Measurements from ENCODE around the gene EIF4E1B. TPM values are rescaled to one million over a fixed set of nuclear protein-coding genes. Genes with fewer than 3 reads are reported as not detected.

Gene EIF4E1B
- polyA plus RNA-seq, 2 of the 4 experiments (the other 2 are of a cell fraction) = not detected

DNA sequence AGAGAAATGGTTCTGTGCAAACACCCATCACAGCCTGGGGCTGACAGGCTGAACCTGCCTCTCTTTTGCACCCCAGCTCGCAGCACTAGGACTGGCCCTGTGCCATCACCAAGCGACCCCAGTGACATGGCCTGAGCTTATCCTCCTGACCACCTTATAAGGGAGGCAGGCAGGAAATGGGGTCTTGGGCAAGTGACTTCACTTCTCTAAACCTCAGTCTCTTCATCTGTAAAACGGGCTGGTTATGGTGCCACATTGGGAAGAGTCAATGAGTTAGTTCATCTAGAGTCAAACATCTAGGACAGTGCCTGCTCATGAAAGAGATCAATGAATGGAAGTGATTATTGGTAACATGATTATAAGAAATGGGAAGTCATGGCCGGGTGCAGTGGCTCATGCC lies 6.3 kb upstream of the EIF4E1B start:
- H3K4me3 ChIP-seq = no peak overlapping the region
- H3K27ac ChIP-seq = no peak overlapping the region
- ChIA-PET CTCF (interaction anchor here (0.8 to 1.4 kb wide), 2 partner anchors 17 to 51 kb away, joined by 3 to 4 read pairs; no protein-coding TSS in a partner anchor), POLR2A (no interaction called here)
- H3K9me3 ChIP-seq = no peaks in the 10 kb centered on the region
- H3K4me2 ChIP-seq = no peak overlapping the region
- WGBS (ENCODE audit: missing lambda C conversion rate) = 32% methylated on average over 4 of the region's 4 CpGs
- TF ChIP-seq RAD21 (conservative IDR thresholded peaks at IDR 0.05 in 1 of 2, IDR thresholded peaks at IDR 0.05 in 1 of 2) (no peak), TFCP2L1 (CRISPR knock-in tag; IDR thresholded peaks at IDR 0.05) (no peak)
- TF ChIP-seq, protein P1, sequence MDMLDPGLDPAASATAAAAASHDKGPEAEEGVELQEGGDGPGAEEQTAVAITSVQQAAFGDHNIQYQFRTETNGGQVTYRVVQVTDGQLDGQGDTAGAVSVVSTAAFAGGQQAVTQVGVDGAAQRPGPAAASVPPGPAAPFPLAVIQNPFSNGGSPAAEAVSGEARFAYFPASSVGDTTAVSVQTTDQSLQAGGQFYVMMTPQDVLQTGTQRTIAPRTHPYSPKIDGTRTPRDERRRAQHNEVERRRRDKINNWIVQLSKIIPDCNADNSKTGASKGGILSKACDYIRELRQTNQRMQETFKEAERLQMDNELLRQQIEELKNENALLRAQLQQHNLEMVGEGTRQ (IDR thresholded peaks at IDR 0.05) = no peak
- DNase-seq (ENCODE audit: low read depth in 1 of 2, low spot score in 1 of 2) (no peak), ATAC-seq (no peak), FAIRE-seq (no peak)
- H3K4me1 ChIP-seq = peaks cover 15% of the 10 kb centered on the region; the same call in 2 of the 3 replicates

DNA sequence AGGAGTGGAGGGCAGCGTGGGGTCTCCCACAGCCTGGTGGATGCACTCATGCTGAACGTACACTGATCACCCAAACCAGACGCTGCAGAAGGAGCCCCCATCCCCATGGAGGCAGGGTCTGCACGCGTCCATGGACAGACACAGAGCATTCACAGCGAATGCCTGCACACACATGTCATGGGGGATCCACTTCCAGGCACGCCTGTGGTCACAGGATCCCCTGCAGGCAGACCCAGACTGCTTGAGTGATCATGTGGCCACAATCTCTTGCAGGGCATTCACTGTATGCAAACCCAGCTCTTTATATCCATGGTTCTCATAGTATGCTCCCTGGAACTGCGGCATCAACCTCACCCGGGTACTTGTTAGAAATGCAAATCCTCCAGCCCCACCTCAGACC lies 5.5 kb upstream of the EIF4E1B start:
- ChIA-PET CTCF (interaction anchor here (0.8 kb wide), 1 partner anchor 22 kb away, joined by 4 read pairs; the partner anchor contains the start of gene TSPAN17), POLR2A (no interaction called here)
- 68% methylated on average over 9 of the region's 9 CpGs for WGBS (ENCODE audit: missing lambda C conversion rate)
- H3K9me3 ChIP-seq = no peaks in the 10 kb centered on the region
- peaks cover 15% of the 10 kb centered on the region; the same call in 2 of the 3 replicates for H3K4me1 ChIP-seq
- TF ChIP-seq HEYL (CRISPR knock-in tag; IDR thresholded peaks at IDR 0.05) = no peak
- TF ChIP-seq, protein P2, sequence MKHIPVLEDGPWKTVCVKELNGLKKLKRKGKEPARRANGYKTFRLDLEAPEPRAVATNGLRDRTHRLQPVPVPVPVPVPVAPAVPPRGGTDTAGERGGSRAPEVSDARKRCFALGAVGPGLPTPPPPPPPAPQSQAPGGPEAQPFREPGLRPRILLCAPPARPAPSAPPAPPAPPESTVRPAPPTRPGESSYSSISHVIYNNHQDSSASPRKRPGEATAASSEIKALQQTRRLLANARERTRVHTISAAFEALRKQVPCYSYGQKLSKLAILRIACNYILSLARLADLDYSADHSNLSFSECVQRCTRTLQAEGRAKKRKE (CRISPR knock-in tag; IDR thresholded peaks at IDR 0.05; ENCODE audit: low read depth) = no peak
- TF ChIP-seq HOXB13 (CRISPR knock-in tag; IDR thresholded peaks at IDR 0.05; ENCODE audit: low read depth) = no peak
- no peak for TF ChIP-seq CHD2 (IDR thresholded peaks at IDR 0.05; ENCODE audit: low read length, partially characterized antibody)
- H3K27ac ChIP-seq = no peak overlapping the region
- ATAC-seq = no peak
- no peak for FAIRE-seq
- H3K4me3 ChIP-seq = no peak overlapping the region
- DNase-seq (ENCODE audit: low read depth in 1 of 2, low spot score in 1 of 2) = no peak
- no peak overlapping the region for H3K4me2 ChIP-seq

DNA sequence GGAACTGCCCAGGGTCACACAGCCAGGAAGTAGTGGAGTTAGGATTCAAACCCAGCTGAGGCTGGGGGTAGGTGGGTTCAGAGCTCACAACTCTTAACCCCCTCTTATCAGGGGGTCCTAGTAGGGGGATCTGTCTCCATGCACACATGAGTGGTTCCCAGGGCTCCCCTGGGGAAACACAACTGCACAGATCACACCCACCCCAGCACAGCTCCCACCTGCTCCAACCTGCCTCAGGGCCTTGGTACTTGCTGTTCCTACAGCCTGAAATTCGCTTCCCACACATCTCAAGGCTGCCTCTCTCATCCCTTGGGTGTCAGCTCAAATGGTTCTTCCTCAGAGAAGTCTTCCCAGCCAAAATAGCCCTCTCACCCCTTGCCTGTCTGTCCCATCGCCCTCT lies 5.0 kb upstream of the EIF4E1B start:
- WGBS (ENCODE audit: missing lambda C conversion rate) = 41% methylated on average over 2 of the region's 2 CpGs
- FAIRE-seq (no peak), ATAC-seq (no peak), DNase-seq (ENCODE audit: low read depth in 1 of 2, low spot score in 1 of 2) (no peak)
- Histone ChIP-seq H3K4me2 (no peak overlapping the region), H3K27ac (no peak overlapping the region), H3K9me3 (no peaks in the 10 kb centered on the region), H3K4me1 (peaks cover 11% of the 10 kb centered on the region; the same call in 2 of the 3 replicates), H3K4me3 (no peak overlapping the region)
- CTCF ChIA-PET = interaction anchor here (0.8 kb wide), 1 partner anchor 21 kb away, joined by 4 read pairs; the partner anchor contains the start of gene TSPAN17
- TF ChIP-seq, protein P3, sequence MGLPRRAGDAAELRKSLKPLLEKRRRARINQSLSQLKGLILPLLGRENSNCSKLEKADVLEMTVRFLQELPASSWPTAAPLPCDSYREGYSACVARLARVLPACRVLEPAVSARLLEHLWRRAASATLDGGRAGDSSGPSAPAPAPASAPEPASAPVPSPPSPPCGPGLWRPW (IDR thresholded peaks at IDR 0.05) = no peak
- TF ChIP-seq MAZ (IDR thresholded peaks at IDR 0.05; ENCODE audit: borderline replicate concordance, low read depth, low read length) (no peak), ESRRA (IDR thresholded peaks at IDR 0.05; ENCODE audit: borderline replicate concordance, low read length) (no peak), EHMT2 (IDR thresholded peaks at IDR 0.05; ENCODE audit: low read depth) (no peak), FOXS1 (CRISPR knock-in tag; IDR thresholded peaks at IDR 0.05) (no peak), GATA3 (IDR thresholded peaks at IDR 0.05; ENCODE audit: borderline replicate concordance) (no peak)
- POLR2A ChIA-PET = no interaction called here

DNA sequence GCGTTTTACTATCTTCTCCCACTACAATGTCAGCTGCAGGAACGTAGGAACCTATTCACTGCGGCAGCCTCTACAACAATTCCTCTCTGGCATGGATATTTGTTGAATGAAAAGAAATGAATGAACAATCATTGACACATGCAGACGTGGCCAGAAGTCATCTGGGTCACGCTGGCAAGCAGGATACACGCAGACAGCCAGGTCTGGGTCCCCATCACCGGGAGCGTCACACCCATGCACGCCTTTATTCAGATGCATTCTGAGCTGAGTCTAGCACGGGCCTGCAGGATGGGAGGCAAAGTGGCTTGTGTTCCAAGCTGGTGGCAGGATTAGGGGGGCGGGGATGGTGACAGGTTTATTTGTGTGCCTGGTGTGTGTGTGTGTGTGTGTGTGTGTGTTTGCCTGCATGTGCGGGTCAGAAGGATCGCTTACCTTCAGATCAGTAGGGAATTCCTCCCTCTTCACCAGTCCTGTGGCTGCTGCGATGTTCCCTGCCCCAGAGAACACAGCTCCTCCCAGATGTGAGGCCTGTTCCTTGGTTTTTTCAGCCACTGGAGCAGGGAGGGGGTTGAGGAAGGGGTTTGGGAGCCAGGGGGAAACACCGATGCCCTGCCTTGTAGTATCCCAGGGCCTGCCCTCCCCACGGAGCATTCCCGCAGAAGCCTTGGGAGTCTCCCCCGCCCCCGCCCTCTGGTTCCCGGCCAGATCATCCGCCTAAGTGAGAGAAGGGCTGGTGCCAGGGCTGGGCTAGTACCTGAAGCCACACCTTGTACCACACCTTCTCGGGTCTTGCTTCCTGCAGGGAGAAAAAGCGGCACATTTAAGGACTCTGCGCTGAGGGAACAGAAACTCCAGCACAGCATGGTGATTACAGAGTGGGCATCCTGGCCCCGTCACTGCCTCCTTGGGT lies 4.3 kb upstream of the EIF4E1B start:
- Histone ChIP-seq H3K4me2 (no peak overlapping the region), H3K4me1 (peaks cover 8% of the 10 kb centered on the region; the same call in 1 of the 3 replicates), H3K27ac (no peak overlapping the region), H3K9me3 (no peaks in the 10 kb centered on the region), H3K4me3 (no peak overlapping the region)
- ChIA-PET CTCF (interaction anchor here (1.1 kb wide), 1 partner anchor 21 kb away, joined by 4 read pairs; the partner anchor contains the start of gene TSPAN17), POLR2A (no interaction called here)
- no peak for FAIRE-seq
- 71% methylated on average over 21 of the region's 25 CpGs for WGBS (ENCODE audit: missing lambda C conversion rate)
- no peak for DNase-seq (ENCODE audit: low read depth in 1 of 2, low spot score in 1 of 2)
- ATAC-seq = no peak
- no peak for TF ChIP-seq POLR2AphosphoS2 (conservative IDR thresholded peaks at IDR 0.05; ENCODE audit: low read length)
- no peak for TF ChIP-seq HOXB13 (CRISPR knock-in tag; IDR thresholded peaks at IDR 0.05; ENCODE audit: low read depth)
- no peak for TF ChIP-seq NFE2L2 (conservative IDR thresholded peaks at IDR 0.05; ENCODE audit: low read length)
- TF ChIP-seq TFCP2L1 (CRISPR knock-in tag; IDR thresholded peaks at IDR 0.05) = no peak
- no peak for TF ChIP-seq JUN (IDR thresholded peaks at IDR 0.05)
- TF ChIP-seq HEYL (CRISPR knock-in tag; IDR thresholded peaks at IDR 0.05) = no peak
- no peak for TF ChIP-seq SMC3 (IDR thresholded peaks at IDR 0.05)
- no peak for TF ChIP-seq RAD21 (conservative IDR thresholded peaks at IDR 0.05 in 1 of 2, IDR thresholded peaks at IDR 0.05 in 1 of 2)
- no peak for TF ChIP-seq SREBF2 (IDR thresholded peaks at IDR 0.05)
- TF ChIP-seq, protein P4, sequence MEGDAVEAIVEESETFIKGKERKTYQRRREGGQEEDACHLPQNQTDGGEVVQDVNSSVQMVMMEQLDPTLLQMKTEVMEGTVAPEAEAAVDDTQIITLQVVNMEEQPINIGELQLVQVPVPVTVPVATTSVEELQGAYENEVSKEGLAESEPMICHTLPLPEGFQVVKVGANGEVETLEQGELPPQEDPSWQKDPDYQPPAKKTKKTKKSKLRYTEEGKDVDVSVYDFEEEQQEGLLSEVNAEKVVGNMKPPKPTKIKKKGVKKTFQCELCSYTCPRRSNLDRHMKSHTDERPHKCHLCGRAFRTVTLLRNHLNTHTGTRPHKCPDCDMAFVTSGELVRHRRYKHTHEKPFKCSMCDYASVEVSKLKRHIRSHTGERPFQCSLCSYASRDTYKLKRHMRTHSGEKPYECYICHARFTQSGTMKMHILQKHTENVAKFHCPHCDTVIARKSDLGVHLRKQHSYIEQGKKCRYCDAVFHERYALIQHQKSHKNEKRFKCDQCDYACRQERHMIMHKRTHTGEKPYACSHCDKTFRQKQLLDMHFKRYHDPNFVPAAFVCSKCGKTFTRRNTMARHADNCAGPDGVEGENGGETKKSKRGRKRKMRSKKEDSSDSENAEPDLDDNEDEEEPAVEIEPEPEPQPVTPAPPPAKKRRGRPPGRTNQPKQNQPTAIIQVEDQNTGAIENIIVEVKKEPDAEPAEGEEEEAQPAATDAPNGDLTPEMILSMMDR (IDR thresholded peaks at IDR 0.05) = no peak
- TF ChIP-seq, protein P5, sequence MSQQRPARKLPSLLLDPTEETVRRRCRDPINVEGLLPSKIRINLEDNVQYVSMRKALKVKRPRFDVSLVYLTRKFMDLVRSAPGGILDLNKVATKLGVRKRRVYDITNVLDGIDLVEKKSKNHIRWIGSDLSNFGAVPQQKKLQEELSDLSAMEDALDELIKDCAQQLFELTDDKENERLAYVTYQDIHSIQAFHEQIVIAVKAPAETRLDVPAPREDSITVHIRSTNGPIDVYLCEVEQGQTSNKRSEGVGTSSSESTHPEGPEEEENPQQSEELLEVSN (IDR thresholded peaks at IDR 0.05; ENCODE audit: borderline replicate concordance, low read depth) = no peak
- no peak for TF ChIP-seq HOXA7 (CRISPR knock-in tag; IDR thresholded peaks at IDR 0.05)
- TF ChIP-seq MAZ (IDR thresholded peaks at IDR 0.05; ENCODE audit: borderline replicate concordance, low read depth, low read length) = no peak
- no peak for TF ChIP-seq POLR2A (IDR thresholded peaks at IDR 0.05; ENCODE audit: low read length)
- TF ChIP-seq JUNB (IDR thresholded peaks at IDR 0.05) = no peak
- no peak for TF ChIP-seq CBX8 (IDR thresholded peaks at IDR 0.05)
- TF ChIP-seq ESRRA (IDR thresholded peaks at IDR 0.05; ENCODE audit: borderline replicate concordance, low read length) = no peak
- TF ChIP-seq ZSCAN20 (CRISPR knock-in tag; IDR thresholded peaks at IDR 0.05) = no peak
- TF ChIP-seq FOXS1 (CRISPR knock-in tag; IDR thresholded peaks at IDR 0.05) = no peak
